NK-92 (cell line): ENCODE measurements around the gene CDH12.
"Not testable (repeated sequence)": the region's sequence is repeated elsewhere in the genome, so short reads cannot be mapped to it uniquely, and the experiment has no call there.

Experiments
- DNase-seq: peaks from one replicate; lab custom pipeline; 2025; ENCODE audit not compliant: unreplicated experiment; lab: John Stamatoyannopoulos, UW

Gene CDH12

GRCh38 chr5:22053195-22053594 lies 799.9 kb downstream of the CDH12 start:
- DNase-seq, result no peak

- no peak for DNase-seq
Observed at GRCh38 chr5:22051881-22052280, 801.3 kb downstream of the CDH12 start.

DNA sequence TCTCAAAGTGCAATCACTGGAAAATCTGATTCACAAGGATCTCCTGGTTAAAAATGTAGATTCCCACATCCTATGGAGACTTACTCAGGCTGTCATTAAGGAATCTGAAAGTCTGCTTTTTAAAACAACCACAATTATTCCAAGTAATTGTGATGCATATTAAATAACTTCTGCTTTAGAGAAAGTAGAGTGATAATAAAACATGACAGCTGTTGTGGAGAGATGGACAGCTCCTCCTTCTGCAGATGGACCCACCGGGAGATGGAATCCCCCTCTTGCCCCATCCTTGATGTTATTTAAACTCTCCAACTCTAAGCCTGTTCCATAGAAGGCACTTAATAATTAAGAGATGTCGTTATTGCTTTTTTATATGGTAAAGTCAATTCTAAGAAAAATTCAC lies 802.2 kb downstream of the CDH12 start:
- DNase-seq, result no peak

DNA sequence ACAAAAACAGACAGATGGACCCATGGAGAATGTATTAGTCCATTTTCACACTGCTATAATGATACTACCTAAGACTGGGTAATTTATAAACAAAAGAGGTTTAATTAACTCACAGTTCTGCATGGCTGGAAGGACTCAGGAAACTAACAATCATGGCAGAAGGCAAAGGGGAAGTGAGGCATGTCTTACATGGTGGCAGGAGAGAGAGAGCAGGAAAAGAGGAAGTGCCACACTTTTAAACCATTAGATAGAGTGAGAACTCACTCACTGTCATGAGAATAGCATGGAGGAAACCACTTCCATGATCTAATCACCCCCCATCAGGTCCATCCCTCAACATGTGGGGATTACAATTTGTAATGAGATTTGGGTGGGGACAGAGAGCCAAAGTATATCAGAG lies 808.9 kb downstream of the CDH12 start:
- DNase-seq, result no peak

DNA sequence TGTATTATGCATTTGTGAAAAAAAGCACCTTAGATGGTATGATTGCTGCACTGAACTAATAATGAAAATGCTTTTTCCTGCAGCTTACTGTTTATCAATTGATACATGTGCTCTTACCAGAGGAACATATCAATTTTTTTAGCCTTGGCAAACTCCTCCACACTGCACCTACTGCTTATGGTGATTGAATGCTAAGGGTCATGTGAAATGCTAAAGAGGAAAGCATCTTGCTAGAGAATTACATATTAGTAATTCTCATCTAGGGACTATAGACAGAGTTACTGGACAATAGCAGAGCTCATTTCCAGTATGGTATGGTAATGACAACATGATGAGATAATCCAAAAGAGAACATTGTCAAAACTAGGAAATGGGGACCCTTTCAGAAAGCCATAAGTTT lies 817.1 kb downstream of the CDH12 start:
- no peak for DNase-seq

- no peak for DNase-seq
Observed at GRCh38 chr5:22033066-22033465, 820.1 kb downstream of the CDH12 start.

GRCh38 chr5:22023784-22024183 lies 829.4 kb downstream of the CDH12 start:
- DNase-seq, result no peak

- not testable (repeated sequence) for DNase-seq
Observed at GRCh38 chr5:22012893-22013292, 840.3 kb downstream of the CDH12 start.

DNA sequence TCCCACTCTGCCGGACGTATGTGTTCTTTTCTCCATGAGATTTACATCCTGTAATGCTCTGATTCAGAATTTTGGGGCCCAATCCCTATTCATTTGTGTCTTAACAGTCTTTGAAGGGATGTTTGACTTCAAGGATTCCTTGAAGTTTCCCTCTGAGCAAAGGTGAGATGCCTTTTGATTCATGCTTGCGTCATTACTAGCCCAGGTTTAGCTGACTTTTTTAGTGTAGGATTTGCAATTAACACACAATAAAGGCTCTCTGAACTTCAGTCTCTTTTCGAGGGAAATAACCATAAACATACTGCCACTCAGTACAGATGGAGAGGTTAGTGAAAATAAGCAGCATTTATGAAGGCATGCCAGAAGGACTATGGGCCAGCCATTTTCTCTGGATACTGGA lies 842.3 kb downstream of the CDH12 start:
- DNase-seq, result not testable (repeated sequence)

DNA sequence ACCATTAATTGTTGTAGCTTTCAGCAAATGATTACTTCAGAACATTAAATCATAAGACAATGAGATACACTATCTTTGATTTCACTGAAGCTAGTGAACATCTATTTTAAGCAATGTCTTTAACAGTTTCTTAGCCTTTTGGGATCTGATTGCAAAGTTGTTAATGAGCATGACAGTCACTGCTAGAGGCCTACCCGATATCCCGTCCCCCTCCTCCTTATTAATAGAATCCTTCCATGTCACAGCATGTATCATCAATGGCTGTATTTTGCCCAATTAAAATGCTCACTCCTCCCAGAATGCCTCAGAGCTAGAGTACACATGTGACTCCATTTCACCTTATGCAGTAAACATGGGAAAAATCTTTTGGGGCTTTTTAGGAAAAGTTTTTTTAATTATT lies 852.0 kb downstream of the CDH12 start:
- not testable (repeated sequence) for DNase-seq

GRCh38 chr5:21985799-21986198 lies 867.3 kb downstream of the CDH12 start:
- not testable (repeated sequence) for DNase-seq

DNA sequence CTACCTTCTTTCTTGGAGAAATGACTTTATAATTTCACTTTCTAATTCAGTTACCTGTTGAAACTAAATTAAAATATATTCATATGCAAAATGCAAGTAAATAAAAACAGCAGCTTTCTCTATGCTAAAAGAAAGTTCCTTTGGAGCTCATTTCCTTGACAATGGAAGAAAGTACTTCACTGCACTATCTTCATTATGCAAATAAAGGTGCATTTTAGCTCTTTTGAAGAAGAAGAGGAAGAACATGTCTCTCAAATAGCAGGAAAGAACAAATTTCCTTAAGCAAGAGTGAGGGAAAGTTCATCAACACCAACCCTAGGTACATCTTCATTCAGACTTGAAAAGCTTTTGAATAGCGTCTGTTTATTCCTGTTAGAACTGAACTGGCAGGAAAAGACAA lies 901.6 kb downstream of the CDH12 start:
- not testable (repeated sequence) for DNase-seq

DNA sequence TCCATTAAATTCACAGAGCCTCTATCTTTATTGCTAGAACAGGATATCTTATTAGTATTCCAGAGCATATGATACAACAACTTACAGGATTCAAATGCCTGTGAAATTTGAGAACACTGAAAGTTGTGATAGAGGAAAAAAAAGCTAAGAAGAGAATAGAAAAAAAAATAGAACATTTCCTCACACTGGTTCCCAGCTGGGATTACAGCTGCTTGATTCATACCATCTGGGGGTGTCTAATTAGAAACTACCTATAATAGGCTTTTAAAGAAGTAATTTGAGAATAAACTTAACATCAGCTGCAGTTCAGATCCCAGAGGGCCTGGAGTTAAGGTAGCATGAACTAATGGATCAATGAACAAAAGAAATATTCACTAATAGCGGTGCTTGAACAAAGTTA lies 922.0 kb downstream of the CDH12 start:
- no peak for DNase-seq

DNA sequence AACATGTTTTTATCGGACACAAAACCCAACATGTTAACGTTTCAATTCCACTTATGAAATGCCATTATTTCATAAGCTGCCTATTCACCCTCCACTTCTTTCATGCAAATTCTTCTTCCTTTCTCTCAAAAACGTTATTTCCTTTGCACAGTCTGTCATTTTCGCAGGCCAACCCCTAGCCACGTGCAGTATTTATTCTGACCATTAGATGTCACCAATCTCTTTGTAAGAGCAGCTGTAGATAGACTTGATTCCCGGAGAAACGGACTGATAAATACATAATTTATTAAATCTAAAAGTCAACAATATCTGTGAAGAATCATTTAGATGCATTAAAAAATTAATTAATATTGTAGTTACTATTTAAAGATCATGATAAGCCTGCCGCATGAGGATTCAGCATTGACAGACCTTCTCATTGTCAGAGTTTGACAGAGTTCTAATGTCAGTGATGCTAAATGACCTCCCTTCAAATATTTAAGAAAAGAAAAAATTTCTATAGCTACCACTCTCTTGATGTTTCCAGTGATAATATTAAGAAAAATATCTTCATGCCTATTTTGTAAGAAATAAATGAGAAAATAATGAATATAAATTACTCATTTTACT lies 933.6 kb downstream of the CDH12 start:
- no peak for DNase-seq

DNA sequence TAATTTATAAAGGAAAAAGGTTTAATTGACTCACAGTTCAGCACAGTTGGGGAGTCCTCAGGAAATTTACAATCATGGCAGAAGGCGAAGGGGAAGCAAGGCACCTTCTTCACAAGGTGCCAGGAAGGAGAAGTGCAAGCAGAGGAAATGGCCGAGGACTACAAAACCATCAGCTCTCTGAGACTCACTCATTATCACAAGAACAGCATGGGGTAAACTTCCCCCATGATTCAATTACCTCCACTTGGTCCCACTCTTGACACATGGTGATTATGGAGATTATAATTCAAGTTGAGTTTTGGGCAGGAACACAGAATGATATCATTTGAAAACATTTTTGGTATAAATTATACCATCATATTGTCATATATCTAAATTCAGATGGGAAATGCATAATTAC lies 934.7 kb downstream of the CDH12 start:
- DNase-seq, result no peak

GRCh38 chr5:21910731-21911130 lies 942.4 kb downstream of the CDH12 start:
- no peak for DNase-seq

GRCh38 chr5:21895766-21896350 lies 957.3 kb downstream of the CDH12 start:
- no peak for DNase-seq

DNA sequence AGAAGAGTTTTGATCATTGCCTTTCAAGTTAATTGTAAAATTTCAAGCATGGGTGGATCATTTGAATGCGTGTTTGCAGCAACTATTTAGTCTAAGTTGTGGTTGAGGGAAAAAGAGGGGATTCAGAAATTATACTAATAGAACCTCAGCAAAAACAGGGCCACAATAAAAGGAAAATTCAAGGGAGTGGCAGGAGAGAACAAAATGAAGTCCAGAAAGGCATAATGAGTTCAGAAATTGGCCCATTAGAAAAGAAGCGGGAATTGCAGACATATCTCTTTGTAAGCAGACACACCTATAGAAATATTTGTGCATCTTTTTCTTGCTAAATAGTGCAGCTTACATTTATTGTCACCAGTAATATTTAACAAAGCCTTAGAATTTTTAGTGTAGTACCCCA lies 960.0 kb downstream of the CDH12 start:
- DNase-seq, result no peak

DNA sequence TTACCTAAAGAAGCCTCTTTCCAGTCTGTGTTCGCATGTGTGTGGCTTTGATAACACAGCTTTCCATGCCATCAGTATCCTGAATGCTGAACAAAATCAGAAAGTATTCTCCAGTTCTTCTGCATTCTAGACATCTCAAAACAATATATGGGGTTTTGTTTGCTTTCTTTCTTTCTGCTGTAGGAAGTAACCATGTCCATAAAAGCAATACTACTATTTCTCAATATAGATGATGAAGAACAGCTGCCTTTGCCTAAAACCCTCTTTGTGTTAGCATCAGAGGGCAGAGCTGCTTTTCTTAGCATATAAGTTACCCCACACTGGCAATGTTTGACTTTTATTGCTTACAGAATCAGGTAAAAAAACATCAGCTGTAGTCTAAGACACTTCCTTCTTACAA lies 963.6 kb downstream of the CDH12 start:
- DNase-seq, result no peak

DNA sequence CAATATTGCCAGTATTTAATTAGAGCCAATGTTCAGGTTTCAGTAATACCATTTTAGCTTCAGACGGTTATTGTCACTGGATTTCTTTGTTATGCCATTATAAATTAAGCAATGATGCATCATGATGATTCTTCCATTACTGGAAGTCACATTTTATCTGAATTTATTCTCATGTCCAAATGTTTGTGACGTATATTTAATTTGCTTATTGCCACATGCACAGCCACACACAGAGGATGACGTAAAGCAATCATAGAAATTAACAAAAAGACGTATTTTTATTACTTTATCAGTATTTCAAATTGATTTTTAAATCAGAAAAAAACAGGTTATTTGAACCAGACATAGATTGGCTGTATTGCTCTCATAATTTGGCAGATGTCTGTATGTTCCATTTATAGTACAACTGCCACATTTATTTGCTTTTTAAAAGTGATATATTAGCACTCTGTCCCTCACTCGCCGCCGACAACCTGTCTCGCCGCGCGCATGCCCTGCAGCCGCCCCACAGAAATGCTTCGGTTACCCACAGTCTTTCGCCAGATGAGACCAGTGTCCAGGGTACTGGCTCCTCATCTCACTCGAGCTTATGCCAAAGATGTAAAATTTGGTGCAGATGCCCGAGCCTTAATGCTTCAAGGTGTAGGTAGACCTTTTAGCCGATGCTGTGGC lies 970.9 kb downstream of the CDH12 start:
- DNase-seq, result no peak

DNA sequence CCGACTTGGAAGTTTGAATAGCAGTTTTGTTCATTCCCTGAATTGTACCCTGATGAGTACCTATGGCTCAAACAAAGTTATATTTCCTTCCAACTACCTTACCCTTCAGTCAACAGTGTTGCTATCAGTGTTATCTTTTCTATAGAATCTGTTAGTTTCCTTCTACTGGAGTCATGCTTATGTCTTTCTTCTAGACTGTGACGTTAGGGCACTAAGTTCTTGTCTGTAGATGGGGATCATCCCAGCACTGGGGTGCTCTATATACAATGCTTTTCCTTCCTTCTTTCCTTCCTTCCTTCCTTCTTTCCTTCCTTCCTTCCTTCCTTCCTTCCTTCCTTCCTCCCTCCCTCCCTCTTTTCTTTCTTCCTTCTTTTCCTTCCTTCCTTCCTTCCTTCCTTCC lies 973.0 kb downstream of the CDH12 start:
- DNase-seq, result no peak

GRCh38 chr5:21862986-21863385 lies 990.2 kb downstream of the CDH12 start:
- no peak for DNase-seq

GRCh38 chr5:21858441-21858840 lies 994.7 kb downstream of the CDH12 start:
- DNase-seq, result no peak
